HEK293 (cell line): ENCODE measurements around the gene MOV10L1.
A peak's percentile ranks its signal among the peaks of the same experiment; 100 is the strongest.

ENCODE experiments used
- CTCF ChIA-PET: fragments of 350-600 bp; formaldehyde crosslinking; extraction: SDS; loops from one replicate; lab custom pipeline; 2021; ENCODE audit warnings: antibody characterized with exemption; lab: Yijun Ruan, JAX
- POLR2A ChIA-PET: fragments of 300-600 bp; formaldehyde crosslinking; extraction: SDS; loops from one replicate; lab custom pipeline; 2020; ENCODE audit warnings: antibody characterized with exemption, inconsistent platforms; lab: Yijun Ruan, JAX
- H3K27ac ChIP-seq: fragments of 200-500 bp; sonication (Bioruptor generic); 2 replicates; pipeline ENCODE4 v1.5.1; 2014; ENCODE audit warnings: low read depth, low read length, control low read depth, inconsistent platforms; ENCODE audit errors: extremely low read depth
- H3K36me3 ChIP-seq, 2 experiments: fragments of 200-500 bp in 1 of 2; sonication (Bioruptor generic) in 1 of 2; 1 replicate in 1 of 2; 2 replicates in 1 of 2; pipeline ENCODE4 v1.5.1; 2014 to 2017; ENCODE audit warnings: inconsistent platforms in 2 of 2, low read length in 2 of 2; ENCODE audit not compliant: control insufficient read depth in 2 of 2, insufficient read depth in 1 of 2
- H3K4me1 ChIP-seq: fragments of 200-500 bp; sonication (Bioruptor generic); 2 replicates; pipeline ENCODE4 v1.5.1; 2014; ENCODE audit warnings: mild to moderate bottlenecking, low read length, inconsistent platforms; ENCODE audit not compliant: control insufficient read depth, insufficient read depth
- H3K4me3 ChIP-seq: 2 replicates; pipeline ENCODE4 v1.5.1; 2011; ENCODE audit warnings: low read depth, mild to moderate bottlenecking, control low read depth, low read length, moderate library complexity
- H3K9me3 ChIP-seq: fragments of 200-500 bp; sonication (Bioruptor generic); 2 replicates; pipeline ENCODE4 v1.5.1; 2014; ENCODE audit warnings: low read depth, low read length, inconsistent platforms; ENCODE audit not compliant: control insufficient read depth, insufficient read depth
- GLIS2 ChIP-seq: fragments of 450-650 bp; formaldehyde crosslinking; IDR thresholded peaks from 2 replicates; pipeline ENCODE4 v1.5.1; 2016; ENCODE audit warnings: missing biosample characterization, missing genetic modification characterization
- HIC1 ChIP-seq: fragments of 450-650 bp; formaldehyde crosslinking; IDR thresholded peaks from 2 replicates; pipeline ENCODE4 v1.5.1; 2016; ENCODE audit warnings: missing biosample characterization, missing genetic modification characterization
- SCRT2 ChIP-seq: fragments of 450-650 bp; formaldehyde crosslinking; IDR thresholded peaks from 2 replicates; pipeline ENCODE4 v1.5.1; 2016; ENCODE audit warnings: missing biosample characterization, missing genetic modification characterization
- ZBTB44 ChIP-seq: fragments of 450-650 bp; IDR thresholded peaks from 2 replicates; pipeline ENCODE4 v1.5.1; 2018; ENCODE audit warnings: missing biosample characterization, mild to moderate bottlenecking, missing genetic modification characterization
- ZBTB8A ChIP-seq: fragments of 450-650 bp; formaldehyde crosslinking; IDR thresholded peaks from 2 replicates; pipeline ENCODE4 v1.5.1; 2016; ENCODE audit warnings: missing biosample characterization, missing genetic modification characterization
- ZFP37 ChIP-seq: fragments of 450-650 bp; formaldehyde crosslinking; IDR thresholded peaks from 2 replicates; pipeline ENCODE4 v1.5.1; 2016; ENCODE audit warnings: missing biosample characterization, missing genetic modification characterization
- ZFP69B ChIP-seq: fragments of 450-650 bp; formaldehyde crosslinking; IDR thresholded peaks from 2 replicates; pipeline ENCODE4 v1.5.1; 2016; ENCODE audit warnings: missing biosample characterization, missing genetic modification characterization
- ZNF121 ChIP-seq: fragments of 450-650 bp; formaldehyde crosslinking; IDR thresholded peaks from 2 replicates; pipeline ENCODE4 v1.5.1; 2016; ENCODE audit warnings: missing biosample characterization, missing genetic modification characterization
- ZNF18 ChIP-seq: fragments of 450-650 bp; formaldehyde crosslinking; IDR thresholded peaks from 2 replicates; pipeline ENCODE4 v1.5.1; 2016; ENCODE audit warnings: missing biosample characterization, missing genetic modification characterization
- ZNF239 ChIP-seq: fragments of 450-650 bp; formaldehyde crosslinking; IDR thresholded peaks from 2 replicates; pipeline ENCODE4 v1.5.1; 2016; ENCODE audit warnings: missing biosample characterization, missing genetic modification characterization
- ZNF26 ChIP-seq: fragments of 450-650 bp; formaldehyde crosslinking; IDR thresholded peaks from 2 replicates; pipeline ENCODE4 v1.5.1; 2016; ENCODE audit warnings: missing biosample characterization, missing genetic modification characterization
- ZNF449 ChIP-seq: fragments of 450-650 bp; formaldehyde crosslinking; IDR thresholded peaks from 2 replicates; pipeline ENCODE4 v1.5.1; 2017; ENCODE audit warnings: missing biosample characterization, mild to moderate bottlenecking, missing genetic modification characterization, moderate library complexity
- ZNF473 ChIP-seq: fragments of 450-650 bp; formaldehyde crosslinking; IDR thresholded peaks from 2 replicates; pipeline ENCODE4 v1.5.1; 2017; ENCODE audit warnings: missing biosample characterization, missing genetic modification characterization
- ZNF544 ChIP-seq: fragments of 450-650 bp; formaldehyde crosslinking; IDR thresholded peaks from 2 replicates; pipeline ENCODE4 v1.5.0; 2017; ENCODE audit warnings: missing biosample characterization, missing genetic modification characterization
- ZNF571 ChIP-seq: fragments of 450-650 bp; formaldehyde crosslinking; IDR thresholded peaks from 2 replicates; pipeline ENCODE4 v1.5.0; 2017; ENCODE audit warnings: missing biosample characterization, missing genetic modification characterization
- ZNF692 ChIP-seq: fragments of 450-650 bp; formaldehyde crosslinking; IDR thresholded peaks from 2 replicates; pipeline ENCODE4 v1.5.1; 2016; ENCODE audit warnings: missing biosample characterization, missing genetic modification characterization
- ZSCAN30 ChIP-seq: fragments of 450-650 bp; IDR thresholded peaks from 2 replicates; pipeline ENCODE4 v1.5.1; 2018; ENCODE audit warnings: missing biosample characterization, mild to moderate bottlenecking, missing genetic modification characterization, moderate library complexity

Gene MOV10L1

GRCh38 chr22:50189184-50189848, 99.5 kb downstream of the MOV10L1 start (continued):
- TF ChIP-seq ZNF449 = peak; percentile 22; the same call in 1 of the 2 replicates
- peak; percentile 34; the same call in 1 of the 2 replicates for TF ChIP-seq ZBTB44 (tag by site-specific recombination)
- no peak for TF ChIP-seq ZFP37 (tag by site-specific recombination)

- ChIA-PET POLR2A (interaction anchor here (1.5 kb wide), 1 partner anchor 10 kb away, joined by 8 read pairs; no protein-coding TSS in a partner anchor), CTCF (interaction anchor here (1.3 to 2.5 kb wide), 4 partner anchors 9 to 41 kb away, joined by 3 to 10 read pairs (median 5); no protein-coding TSS in a partner anchor)
- peak overlapping the region; percentile 37; the same call in 1 of the 2 replicates for H3K4me3 ChIP-seq
- peak overlapping the region; percentile 40; the same call in 1 of the 2 replicates for H3K27ac ChIP-seq
- H3K4me1 ChIP-seq = peaks cover 30% of the 10 kb centered on the region
- H3K9me3 ChIP-seq = no peaks in the 10 kb centered on the region
- peaks cover 4 to 48% of the 10 kb centered on the region in 2 experiments; a peak in 2 of 3 replicates for H3K36me3 ChIP-seq
- TF ChIP-seq ZFP69B = peak; percentile 44; the same call in 1 of the 2 replicates
- no peak for TF ChIP-seq ZSCAN30 (tag by site-specific recombination)
- TF ChIP-seq ZNF692 (tag by site-specific recombination) = peak; percentile 81
- TF ChIP-seq ZNF18 (tag by site-specific recombination) = peak; percentile 34; the same call in 1 of the 2 replicates
- peak; percentile 62; the same call in 1 of the 2 replicates for TF ChIP-seq ZBTB8A (tag by site-specific recombination)
These were observed 100.0 kb downstream of the MOV10L1 start for GRCh38 chr22:50189849-50190181.

- H3K4me3 ChIP-seq = peak overlapping the region; percentile 37
- peaks cover 6 to 54% of the 10 kb centered on the region in 2 experiments; a peak in 2 of 3 replicates for H3K36me3 ChIP-seq
- CTCF ChIA-PET = interaction anchor here (0.5 to 2.5 kb wide), 6 partner anchors 9 to 163 kb away, joined by 3 to 10 read pairs (median 4); no protein-coding TSS in a partner anchor
- peak overlapping the region; percentile 45; the same call in 1 of the 2 replicates for H3K27ac ChIP-seq
- peaks cover 30% of the 10 kb centered on the region for H3K4me1 ChIP-seq
- POLR2A ChIA-PET = interaction anchor here (0.6 to 1.5 kb wide), 5 partner anchors 10 to 228 kb away, joined by 3 to 8 read pairs (median 4); partner anchors contain the start of gene PANX2
- H3K9me3 ChIP-seq = no peaks in the 10 kb centered on the region
- TF ChIP-seq ZNF239 (tag by site-specific recombination) (no peak), SCRT2 (tag by site-specific recombination) (peak; percentile 28; the same call in 1 of the 2 replicates), GLIS2 (peak; percentile 93), ZNF571 (no peak), ZNF121 (0 out of 2 replicates have a peak, but pooled peaks have one; percentile 22), ZNF692 (tag by site-specific recombination) (no peak), ZNF26 (no peak), ZNF544 (tag by site-specific recombination) (no peak), ZNF473 (tag by site-specific recombination) (no peak), HIC1 (peak; percentile 90)
These were observed 100.6 kb downstream of the MOV10L1 start for GRCh38 chr22:50190182-50190940.
